GM12878 (cell line): ENCODE data around the gene UQCRFS1. TPM values are rescaled to one million over a fixed set of nuclear protein-coding genes. Genes with fewer than 3 reads are reported as not detected.

Experiments used
- ATAC-seq: fragments of 200-7000 bp; cut with Tn5 transposase; 3 replicates; pipeline ENCODE4 v1.9.1; 2020; ENCODE audit warnings: mild to moderate bottlenecking, moderate library complexity
- BruUV-seq: library from RNA; stranded (reverse); fragments of 400-500 nt; replicated peaks from 2 replicates; lab custom pipeline; 2021; lab: Mats Ljungman, UMichigan
- CTCF ChIA-PET: fragments of 300-600 bp; sonication (Branson Sonifier 250); formaldehyde crosslinking; extraction: SDS; loops from one replicate; lab custom pipeline; 2021; ENCODE audit warnings: inconsistent platforms; lab: Yijun Ruan, JAX
- POLR2A ChIA-PET: fragments of 350-600 bp; formaldehyde crosslinking; extraction: SDS; loops from one replicate; lab custom pipeline; 2021; ENCODE audit warnings: inconsistent platforms; lab: Charles Lee
- RAD21 ChIA-PET: fragments of 300-600 bp; sonication (Branson Sonifier 250); formaldehyde crosslinking; loops from one replicate; lab custom pipeline; 2023; ENCODE audit warnings: antibody characterized with exemption; ENCODE audit not compliant: unreplicated experiment; lab: Charles Lee
- SMC1A ChIA-PET: fragments of 300-600 bp; sonication (Branson Sonifier 250); formaldehyde crosslinking; loops from one replicate; lab custom pipeline; 2023; ENCODE audit not compliant: unreplicated experiment, uncharacterized antibody; lab: Charles Lee
- DNase-seq: peaks from one replicate; pipeline ENCODE4 v3.0.0-alpha.2; 2011; ENCODE audit warnings: low read depth, low spot score
- FAIRE-seq: peaks from 3 replicates; lab custom pipeline; 2011; peaks lifted over from hg19 to GRCh38; lab: Jason Lieb, UNC
- H2AFZ ChIP-seq: 2 replicates; pipeline ENCODE4 v1.6.0; 2011; ENCODE audit warnings: low read depth, low read length, control low read depth; ENCODE audit not compliant: control insufficient read depth
- H3K27ac ChIP-seq: 2 replicates; pipeline ENCODE4 v1.5.1; 2011; ENCODE audit warnings: control low read depth; ENCODE audit not compliant: control insufficient read depth, insufficient read depth
- H3K27me3 ChIP-seq, 2 experiments: replicated peaks in 1 of 2; 2 replicates each; pipeline versions ENCODE4 v1.6.0 to v1.6.1; 2011; ENCODE audit warnings: low read length in 1 of 2; ENCODE audit not compliant: control insufficient read depth in 2 of 2, insufficient read depth in 2 of 2
- H3K36me3 ChIP-seq, 2 experiments: 2 replicates each; pipeline ENCODE4 v1.5.1; 2011; ENCODE audit warnings: low read length in 1 of 2; ENCODE audit not compliant: control insufficient read depth in 2 of 2, insufficient read depth in 2 of 2
- H3K4me1 ChIP-seq: 2 replicates; pipeline ENCODE4 v1.6.1; 2011; ENCODE audit warnings: mild to moderate bottlenecking, low read length, moderate library complexity, mixed read lengths; ENCODE audit not compliant: control insufficient read depth, insufficient read depth
- H3K4me2 ChIP-seq: 2 replicates; pipeline ENCODE4 v1.6.0; 2011; ENCODE audit warnings: control low read depth; ENCODE audit not compliant: control insufficient read depth, insufficient read depth
- H3K4me3 ChIP-seq: fragments of 200-600 bp; sonication (generic); 2 replicates; pipeline ENCODE4 v1.5.1; 2016
- H3K79me2 ChIP-seq: 2 replicates; pipeline ENCODE4 v1.6.0; 2011; ENCODE audit warnings: low read length; ENCODE audit not compliant: control insufficient read depth, insufficient read depth
- H3K9ac ChIP-seq: 2 replicates; pipeline ENCODE4 v1.8.0; 2011; ENCODE audit warnings: low read length, control low read depth, mixed read lengths; ENCODE audit not compliant: control insufficient read depth, insufficient read depth
- H3K9me3 ChIP-seq: replicated peaks from 3 replicates; pipeline ENCODE4 v1.5.1; 2011; ENCODE audit warnings: mild to moderate bottlenecking, low read length; ENCODE audit not compliant: control insufficient read depth, insufficient read depth
- H4K20me1 ChIP-seq: 2 replicates; pipeline ENCODE4 v1.6.0; 2011; ENCODE audit not compliant: control insufficient read depth, insufficient read depth
- CHD1 ChIP-seq: IDR thresholded peaks from 2 replicates; pipeline ENCODE4 v1.6.1; 2012; ENCODE audit warnings: low read depth, low read length, improper control_type of control experiment
- EP300 ChIP-seq, 2 experiments: fragments of 150-350 bp in 1 of 2; IDR thresholded peaks; 2 replicates each; pipeline ENCODE4 v1.6.1; 2011 to 2012; ENCODE audit warnings: low read depth in 2 of 2, low read length in 2 of 2, borderline replicate concordance in 1 of 2, improper control_type of control experiment in 1 of 2, inconsistent platforms in 1 of 2; ENCODE audit not compliant: control insufficient read depth in 1 of 2
- ESRRA ChIP-seq: IDR thresholded peaks from 2 replicates; pipeline ENCODE4 v1.6.1; 2012; ENCODE audit warnings: mild to moderate bottlenecking, low read length, improper control_type of control experiment
- IKZF1 ChIP-seq: fragments of 450-650 bp; conservative IDR thresholded peaks from 2 replicates; pipeline ENCODE4 v1.6.1; 2017; ENCODE audit warnings: antibody characterized with exemption, mild to moderate bottlenecking
- KAT2A ChIP-seq: conservative IDR thresholded peaks from 2 replicates; pipeline ENCODE4 v1.6.1; 2011; ENCODE audit warnings: low read depth, low read length; ENCODE audit not compliant: control insufficient read depth
- MYB ChIP-seq: fragments of 150-350 bp; IDR thresholded peaks from 2 replicates; pipeline ENCODE4 v1.6.1; 2014; ENCODE audit warnings: mild to moderate bottlenecking, low read depth, low read length, borderline replicate concordance
- NFIC ChIP-seq: IDR thresholded peaks from 2 replicates; pipeline ENCODE4 v1.6.1; 2012; ENCODE audit warnings: low read depth, mild to moderate bottlenecking, inconsistent platforms, low read length, moderate library complexity
- PAX5 ChIP-seq: IDR thresholded peaks from 2 replicates; pipeline ENCODE4 v1.6.1; 2011; ENCODE audit warnings: low read depth, low read length, borderline replicate concordance
- RAD21 ChIP-seq: IDR thresholded peaks from 2 replicates; pipeline ENCODE4 v1.6.1; 2011; ENCODE audit warnings: mild to moderate bottlenecking, low read depth, low read length, moderate library complexity; ENCODE audit not compliant: insufficient read depth
- RAD51 ChIP-seq: fragments of 450-650 bp; IDR thresholded peaks from 2 replicates; pipeline ENCODE4 v1.6.1; 2016; ENCODE audit warnings: moderate library complexity, mild to moderate bottlenecking, inconsistent platforms
- SMAD1 ChIP-seq: fragments of 450-650 bp; IDR thresholded peaks from 2 replicates; pipeline ENCODE4 v1.6.1; 2018; ENCODE audit warnings: mild to moderate bottlenecking, low read depth; ENCODE audit not compliant: partially characterized antibody
- SMAD5 ChIP-seq: IDR thresholded peaks from 2 replicates; pipeline ENCODE4 v1.6.1; 2016; ENCODE audit warnings: antibody characterized with exemption, low read depth
- SMC3 ChIP-seq: IDR thresholded peaks from 2 replicates; pipeline ENCODE4 v1.6.1; 2011; ENCODE audit warnings: low read length, improper control_type of control experiment, borderline replicate concordance
- TCF12 ChIP-seq: IDR thresholded peaks from 2 replicates; pipeline ENCODE4 v1.6.1; 2011; ENCODE audit warnings: low read depth, mild to moderate bottlenecking, low read length
- WGBS: methylation state at CpG from one replicate; pipeline ENCODE4 v1.1.6; 2016; ENCODE audit warnings: low lambda C conversion rate; ENCODE audit not compliant: insufficient replicate concordance, insufficient coverage; ENCODE audit errors: missing lambda C conversion rate; 5-methylcytosine and 5-hydroxymethylcytosine counted together
- in situ Hi-C: fragments of 300-500 bp; cut with MboI; formaldehyde crosslinking; loops from 9 replicates; pipeline ENCODE4 v1.14.3; 2018; ENCODE audit warnings: mixed read lengths
- intact Hi-C: fragments of 100-400 bp; cut with micrococcal nuclease; formaldehyde crosslinking; loops from one replicate; pipeline ENCODE4 v1.14.2; 2022; ENCODE audit not compliant: unreplicated experiment
- polyA plus RNA-seq, 11 experiments: library from polyadenylated mRNA; depleted of rRNA in 4 of 11; unstranded in 6 of 11; stranded (reverse) in 5 of 11; fragments of >200 nt; fragmentation: Nextera tagmentation in 4 of 11; fragmentation: Illumina TruSeq in 1 of 11; extraction: Ambion mirVana in 4 of 11; extraction: Trizol in 1 of 11; gene quantifications; 1 replicate in 1 of 11; 2 replicates in 10 of 11; pipeline versions ENCODE4 v1.2.1 to v1.2.3, GENCODE V29; 2011 to 2016; ENCODE audit warnings: inconsistent platforms in 2 of 11, missing spikeins in 2 of 11, low read depth in 1 of 11
- total RNA-seq, 4 experiments: library from RNA; depleted of rRNA in 3 of 4; stranded (reverse); fragments of >200 nt in 3 of 4; fragmentation: Illumina TruSeq in 1 of 4; extraction: Trizol in 1 of 4; gene quantifications; 2 replicates each; pipeline versions ENCODE4 v1.2.1 to v1.2.3, GENCODE V29; 2013 to 2021
- TF ChIP-seq, protein P1 (sequence below): IDR thresholded peaks from 2 replicates; pipeline ENCODE4 v1.6.1; 2012; ENCODE audit warnings: low read depth, low read length, improper control_type of control experiment
- TF ChIP-seq, protein P2 (sequence below): IDR thresholded peaks from 2 replicates; pipeline ENCODE4 v1.6.1; 2012; ENCODE audit warnings: mild to moderate bottlenecking, low read depth, low read length
- TF ChIP-seq, protein P3 (sequence below): fragments of 450-650 bp; formaldehyde crosslinking; IDR thresholded peaks from 2 replicates; pipeline ENCODE4 v1.5.0; 2022; ENCODE audit warnings: mild to moderate bottlenecking, missing genetic modification characterization

Gene UQCRFS1
- total and polyA plus RNA-seq, 10 of the 15 experiments (the other 5 are each of a cell fraction or from before 2014, with no cell fraction given) = 9.3 to 125 (median 67.9) TPM

DNA sequence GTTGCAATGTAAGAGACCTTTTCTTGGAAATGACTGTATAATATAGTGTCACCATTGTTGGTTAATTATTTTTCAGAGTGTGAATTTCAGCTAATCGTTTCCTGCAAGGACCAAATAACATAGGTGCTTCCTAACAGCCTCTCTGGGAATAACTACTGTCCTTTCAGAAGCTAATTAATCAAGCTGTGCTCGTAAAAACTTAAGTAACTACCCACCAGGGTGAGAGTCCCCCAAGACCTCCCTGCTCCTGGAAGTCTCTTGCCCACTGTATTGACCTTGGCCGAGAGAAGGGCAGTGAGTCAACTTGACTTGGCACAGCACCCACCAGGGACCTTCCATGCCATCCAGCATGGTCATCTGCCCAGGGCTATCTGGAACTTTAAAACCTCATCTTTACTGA is 50.3 kb downstream of the UQCRFS1 start (continued):
- no peak for TF ChIP-seq SMAD5
- no peak for TF ChIP-seq IKZF1
- TF ChIP-seq CHD1 = no peak
- no peak for TF ChIP-seq MYB
- no peak for TF ChIP-seq PAX5
- TF ChIP-seq RAD21 = no peak
- no peak for TF ChIP-seq KAT2A
- no peak for TF ChIP-seq SMC3
- TF ChIP-seq EP300 (IDR thresholded peaks at IDR 0.05; ENCODE audit: borderline replicate concordance in 1 of 2, control insufficient read depth in 1 of 2, low read depth in 2 of 2, low read length in 2 of 2) = no peak
- TF ChIP-seq, protein P1, sequence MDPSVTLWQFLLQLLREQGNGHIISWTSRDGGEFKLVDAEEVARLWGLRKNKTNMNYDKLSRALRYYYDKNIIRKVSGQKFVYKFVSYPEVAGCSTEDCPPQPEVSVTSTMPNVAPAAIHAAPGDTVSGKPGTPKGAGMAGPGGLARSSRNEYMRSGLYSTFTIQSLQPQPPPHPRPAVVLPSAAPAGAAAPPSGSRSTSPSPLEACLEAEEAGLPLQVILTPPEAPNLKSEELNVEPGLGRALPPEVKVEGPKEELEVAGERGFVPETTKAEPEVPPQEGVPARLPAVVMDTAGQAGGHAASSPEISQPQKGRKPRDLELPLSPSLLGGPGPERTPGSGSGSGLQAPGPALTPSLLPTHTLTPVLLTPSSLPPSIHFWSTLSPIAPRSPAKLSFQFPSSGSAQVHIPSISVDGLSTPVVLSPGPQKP = no peak
- TF ChIP-seq ESRRA = no peak
- TF ChIP-seq, all 136 proteins: peak for 0

DNA sequence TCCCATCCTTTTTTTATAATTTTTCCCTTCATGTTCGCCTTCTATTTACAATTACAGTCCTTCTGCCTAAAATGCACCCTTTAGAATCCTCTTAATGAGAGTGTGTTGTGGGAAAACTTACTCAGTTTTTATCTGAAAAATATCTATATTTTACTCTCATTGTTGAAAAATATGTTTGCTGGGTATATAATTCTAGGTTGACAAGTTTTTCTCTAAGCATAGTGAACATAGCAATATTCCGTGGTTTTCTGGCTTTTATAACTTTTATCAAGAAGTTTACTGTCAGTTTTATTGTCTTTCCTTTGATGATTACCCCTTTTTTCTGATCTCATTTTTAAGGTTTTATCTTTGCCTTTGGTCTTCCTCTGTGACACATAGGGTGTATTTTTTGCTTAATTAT is 57.3 kb downstream of the UQCRFS1 start:
- no peaks in the 10 kb centered on the region for H3K4me1 ChIP-seq
- intact Hi-C loops = no loop called here
- H3K9me3 ChIP-seq = no peaks in the 10 kb centered on the region; the same call in 2 of the 3 replicates
- no peak for ATAC-seq
- no TSS peak for BruUV-seq
- no peak overlapping the region for H2AFZ ChIP-seq
- no peak overlapping the region for H3K4me2 ChIP-seq
- no peak for FAIRE-seq
- H3K27me3 ChIP-seq = no peaks in the 10 kb centered on the region
- TF ChIP-seq TCF12 (no peak), RAD51 (no peak), SMAD1 (no peak), NFIC (no peak)
- TF ChIP-seq, protein P2, sequence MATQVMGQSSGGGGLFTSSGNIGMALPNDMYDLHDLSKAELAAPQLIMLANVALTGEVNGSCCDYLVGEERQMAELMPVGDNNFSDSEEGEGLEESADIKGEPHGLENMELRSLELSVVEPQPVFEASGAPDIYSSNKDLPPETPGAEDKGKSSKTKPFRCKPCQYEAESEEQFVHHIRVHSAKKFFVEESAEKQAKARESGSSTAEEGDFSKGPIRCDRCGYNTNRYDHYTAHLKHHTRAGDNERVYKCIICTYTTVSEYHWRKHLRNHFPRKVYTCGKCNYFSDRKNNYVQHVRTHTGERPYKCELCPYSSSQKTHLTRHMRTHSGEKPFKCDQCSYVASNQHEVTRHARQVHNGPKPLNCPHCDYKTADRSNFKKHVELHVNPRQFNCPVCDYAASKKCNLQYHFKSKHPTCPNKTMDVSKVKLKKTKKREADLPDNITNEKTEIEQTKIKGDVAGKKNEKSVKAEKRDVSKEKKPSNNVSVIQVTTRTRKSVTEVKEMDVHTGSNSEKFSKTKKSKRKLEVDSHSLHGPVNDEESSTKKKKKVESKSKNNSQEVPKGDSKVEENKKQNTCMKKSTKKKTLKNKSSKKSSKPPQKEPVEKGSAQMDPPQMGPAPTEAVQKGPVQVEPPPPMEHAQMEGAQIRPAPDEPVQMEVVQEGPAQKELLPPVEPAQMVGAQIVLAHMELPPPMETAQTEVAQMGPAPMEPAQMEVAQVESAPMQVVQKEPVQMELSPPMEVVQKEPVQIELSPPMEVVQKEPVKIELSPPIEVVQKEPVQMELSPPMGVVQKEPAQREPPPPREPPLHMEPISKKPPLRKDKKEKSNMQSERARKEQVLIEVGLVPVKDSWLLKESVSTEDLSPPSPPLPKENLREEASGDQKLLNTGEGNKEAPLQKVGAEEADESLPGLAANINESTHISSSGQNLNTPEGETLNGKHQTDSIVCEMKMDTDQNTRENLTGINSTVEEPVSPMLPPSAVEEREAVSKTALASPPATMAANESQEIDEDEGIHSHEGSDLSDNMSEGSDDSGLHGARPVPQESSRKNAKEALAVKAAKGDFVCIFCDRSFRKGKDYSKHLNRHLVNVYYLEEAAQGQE = no peak
- TF ChIP-seq, protein P3, sequence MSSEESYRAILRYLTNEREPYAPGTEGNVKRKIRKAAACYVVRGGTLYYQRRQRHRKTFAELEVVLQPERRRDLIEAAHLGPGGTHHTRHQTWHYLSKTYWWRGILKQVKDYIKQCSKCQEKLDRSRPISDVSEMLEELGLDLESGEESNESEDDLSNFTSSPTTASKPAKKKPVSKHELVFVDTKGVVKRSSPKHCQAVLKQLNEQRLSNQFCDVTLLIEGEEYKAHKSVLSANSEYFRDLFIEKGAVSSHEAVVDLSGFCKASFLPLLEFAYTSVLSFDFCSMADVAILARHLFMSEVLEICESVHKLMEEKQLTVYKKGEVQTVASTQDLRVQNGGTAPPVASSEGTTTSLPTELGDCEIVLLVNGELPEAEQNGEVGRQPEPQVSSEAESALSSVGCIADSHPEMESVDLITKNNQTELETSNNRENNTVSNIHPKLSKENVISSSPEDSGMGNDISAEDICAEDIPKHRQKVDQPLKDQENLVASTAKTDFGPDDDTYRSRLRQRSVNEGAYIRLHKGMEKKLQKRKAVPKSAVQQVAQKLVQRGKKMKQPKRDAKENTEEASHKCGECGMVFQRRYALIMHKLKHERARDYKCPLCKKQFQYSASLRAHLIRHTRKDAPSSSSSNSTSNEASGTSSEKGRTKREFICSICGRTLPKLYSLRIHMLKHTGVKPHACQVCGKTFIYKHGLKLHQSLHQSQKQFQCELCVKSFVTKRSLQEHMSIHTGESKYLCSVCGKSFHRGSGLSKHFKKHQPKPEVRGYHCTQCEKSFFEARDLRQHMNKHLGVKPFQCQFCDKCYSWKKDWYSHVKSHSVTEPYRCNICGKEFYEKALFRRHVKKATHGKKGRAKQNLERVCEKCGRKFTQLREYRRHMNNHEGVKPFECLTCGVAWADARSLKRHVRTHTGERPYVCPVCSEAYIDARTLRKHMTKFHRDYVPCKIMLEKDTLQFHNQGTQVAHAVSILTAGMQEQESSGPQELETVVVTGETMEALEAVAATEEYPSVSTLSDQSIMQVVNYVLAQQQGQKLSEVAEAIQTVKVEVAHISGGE = no peak
- H4K20me1 ChIP-seq = no peaks in the 10 kb centered on the region
- 0% methylated on average over 2 of the region's 2 CpGs for WGBS
- no peak overlapping the region for H3K4me3 ChIP-seq
- no peak for DNase-seq
- CTCF ChIA-PET = no interaction called here
- no peak overlapping the region for H3K9ac ChIP-seq
- POLR2A ChIA-PET = no interaction called here
- H3K27ac ChIP-seq = no peak overlapping the region
- RAD21 ChIA-PET = no interaction called here
- H3K79me2 ChIP-seq = no peaks in the 10 kb centered on the region
- H3K36me3 ChIP-seq = no peaks in the 10 kb centered on the region
- SMC1A ChIA-PET = no interaction called here
- in situ Hi-C loops = no loop called here
